Measurements from ENCODE around the gene EPHA3.

EPHA3 gene

GRCh38 chr3:89372456-89372855 is 265.0 kb downstream of the EPHA3 start:
- DNase-seq, result no peak

- DNase-seq, result no peak
Observed at GRCh38 chr3:89373434-89373833, 266.0 kb downstream of the EPHA3 start.

GRCh38 chr3:89375451-89375850 is 268.0 kb downstream of the EPHA3 start:
- DNase-seq, result no peak

GRCh38 chr3:89380016-89380415 is 272.6 kb downstream of the EPHA3 start:
- no peak for DNase-seq

GRCh38 chr3:89392991-89393390 is 285.6 kb downstream of the EPHA3 start:
- no peak for DNase-seq

GRCh38 chr3:89395456-89395855 is 288.0 kb downstream of the EPHA3 start:
- no peak for DNase-seq

GRCh38 chr3:89395996-89396395 is 288.6 kb downstream of the EPHA3 start:
- no peak for DNase-seq

- no peak for DNase-seq
Observed at GRCh38 chr3:89402051-89402450, 294.6 kb downstream of the EPHA3 start.

- no peak for DNase-seq
Observed at GRCh38 chr3:89405176-89405575, 297.8 kb downstream of the EPHA3 start.

GRCh38 chr3:89405593-89405992 is 298.2 kb downstream of the EPHA3 start:
- DNase-seq, result no peak

- DNase-seq, result no peak
Observed at GRCh38 chr3:89411201-89411600, 303.8 kb downstream of the EPHA3 start.

GRCh38 chr3:89414270-89414669 is 306.8 kb downstream of the EPHA3 start:
- DNase-seq, result no peak

GRCh38 chr3:89419647-89420241 is 312.3 kb downstream of the EPHA3 start:
- no peak for DNase-seq

- no peak for DNase-seq
Observed at GRCh38 chr3:89426060-89426459, 318.6 kb downstream of the EPHA3 start.

GRCh38 chr3:89434621-89435380 is 327.4 kb downstream of the EPHA3 start:
- no peak for DNase-seq

- no peak for DNase-seq
Observed at GRCh38 chr3:89436846-89437245, 329.4 kb downstream of the EPHA3 start.

GRCh38 chr3:89440386-89440785 is 333.0 kb downstream of the EPHA3 start:
- DNase-seq, result no peak

- DNase-seq, result no peak
Observed at GRCh38 chr3:89441141-89441540, 333.7 kb downstream of the EPHA3 start.

- no peak for DNase-seq
Observed at GRCh38 chr3:89446593-89446992, 339.2 kb downstream of the EPHA3 start.

GRCh38 chr3:89447243-89447642 is 339.8 kb downstream of the EPHA3 start:
- no peak for DNase-seq

GRCh38 chr3:89449086-89449485 is 341.7 kb downstream of the EPHA3 start:
- DNase-seq, result no peak

GRCh38 chr3:89452066-89452465 is 344.6 kb downstream of the EPHA3 start:
- no peak for DNase-seq

GRCh38 chr3:89455240-89455639 is 347.8 kb downstream of the EPHA3 start:
- DNase-seq, result no peak

GRCh38 chr3:89467898-89468363 is 360.5 kb downstream of the EPHA3 start:
- no peak for DNase-seq

GRCh38 chr3:89472101-89472500 is 364.7 kb downstream of the EPHA3 start:
- no peak for DNase-seq

All from activated T-cell treated with anti-CD3 and anti-CD28 coated beads, Interleukin-2, amount 50 U/mL, for 1 hour (primary cell).